HG02870 (cell line): ENCODE results near the gene TYMS.
"Not testable (repeated sequence)": the region's sequence is repeated elsewhere in the genome, so short reads cannot be mapped to it uniquely, and the experiment has no call there.

Source experiments
- ATAC-seq: cut with Tn5 transposase; IDR thresholded peaks from one replicate; pipeline ENCODE4 v1.9.1; 2021; ENCODE audit warnings: mild to moderate bottlenecking, moderate library complexity; ENCODE audit not compliant: unreplicated experiment

The TYMS gene

GRCh38 chr18:676736-677135 lies 19.3 kb downstream of the TYMS start:
- no peak for ATAC-seq

GRCh38 chr18:677145-677544 lies 19.7 kb downstream of the TYMS start:
- no peak for ATAC-seq

- no peak for ATAC-seq
Measured at GRCh38 chr18:677951-678381, 20.5 kb downstream of the TYMS start.

GRCh38 chr18:678482-679182 lies 21.2 kb downstream of the TYMS start:
- ATAC-seq: no peak

- no peak for ATAC-seq
Measured at GRCh38 chr18:679516-679915, 22.1 kb downstream of the TYMS start.

- ATAC-seq: no peak
Measured at GRCh38 chr18:680392-680791, 22.9 kb downstream of the TYMS start.

GRCh38 chr18:681985-682384 lies 24.5 kb downstream of the TYMS start:
- ATAC-seq: no peak

GRCh38 chr18:682416-682815 lies 25.0 kb downstream of the TYMS start:
- not testable (repeated sequence) for ATAC-seq

- ATAC-seq: no peak
Measured at GRCh38 chr18:682833-683232, 25.4 kb downstream of the TYMS start.

GRCh38 chr18:683531-683930 lies 26.1 kb downstream of the TYMS start:
- ATAC-seq: no peak

- ATAC-seq: no peak
Measured at GRCh38 chr18:685438-685837, 28.0 kb downstream of the TYMS start.

GRCh38 chr18:686339-687111 lies 29.1 kb downstream of the TYMS start:
- ATAC-seq: no peak

- ATAC-seq: no peak
Measured at GRCh38 chr18:688323-688722, 30.9 kb downstream of the TYMS start.

- ATAC-seq: no peak
Measured at GRCh38 chr18:692824-693223, 35.4 kb downstream of the TYMS start.

- ATAC-seq: no peak
Measured at GRCh38 chr18:693466-694187, 36.2 kb downstream of the TYMS start.

GRCh38 chr18:697012-697411 lies 39.6 kb downstream of the TYMS start:
- no peak for ATAC-seq

- no peak for ATAC-seq
Measured at GRCh38 chr18:697800-698199, 40.3 kb downstream of the TYMS start.

GRCh38 chr18:703213-703967 lies 45.9 kb downstream of the TYMS start:
- ATAC-seq: no peak

GRCh38 chr18:706405-706804 lies 49.0 kb downstream of the TYMS start:
- no peak for ATAC-seq

GRCh38 chr18:708096-708495 lies 50.6 kb downstream of the TYMS start:
- no peak for ATAC-seq

- ATAC-seq: no peak
Measured at GRCh38 chr18:709771-710170, 52.3 kb downstream of the TYMS start.
